Hematopoietic multipotent progenitor cell treated with erythropoietin and hydrocortisone succinate and interleukin-3 and kit ligand, for 17 days (in vitro differentiated cells): ENCODE measurements around the gene STXBP3.
"Not testable (repeated sequence)": the region's sequence is repeated elsewhere in the genome, so short reads cannot be mapped to it uniquely, and the experiment has no call there.

Experiments used
- DNase-seq: peaks from one replicate; pipeline ENCODE4 v3.0.0-alpha.2; 2015; ENCODE audit warnings: low spot score

STXBP3 gene

GRCh38 chr1:108746382-108747170, at the start of gene STXBP3:
Gene STXBP3, plus strand, starts transcription at chr1:108746674. Its CDS starts 64 bp downstream, at chr1:108746738.
- peak; percentile 99 for DNase-seq

- no peak for DNase-seq
Measured at GRCh38 chr1:108699375-108700332, 46.8 kb upstream of the STXBP3 start.

GRCh38 chr1:108701176-108701849, 45.2 kb upstream of the STXBP3 start:
- DNase-seq, result no peak

GRCh38 chr1:108702109-108702508, 44.4 kb upstream of the STXBP3 start:
- not testable (repeated sequence) for DNase-seq

GRCh38 chr1:108703939-108704338, 42.5 kb upstream of the STXBP3 start:
- no peak for DNase-seq

GRCh38 chr1:108704496-108704895, 42.0 kb upstream of the STXBP3 start:
- no peak for DNase-seq

- no peak for DNase-seq
Measured at GRCh38 chr1:108706643-108707042, 39.8 kb upstream of the STXBP3 start.

- peak; percentile 66 for DNase-seq
Measured at GRCh38 chr1:108708691-108709660, 37.5 kb upstream of the STXBP3 start.

- no peak for DNase-seq
Measured at GRCh38 chr1:108712606-108713150, 33.8 kb upstream of the STXBP3 start, which contains the start of gene FNDC7. Gene FNDC7, plus strand, starts transcription at chr1:108712908. Its CDS starts 26 bp downstream, at chr1:108712934.

GRCh38 chr1:108715932-108716331, 30.5 kb upstream of the STXBP3 start:
- no peak for DNase-seq

- no peak for DNase-seq
Measured at GRCh38 chr1:108716437-108717230, 29.8 kb upstream of the STXBP3 start.

GRCh38 chr1:108717774-108718316, 28.6 kb upstream of the STXBP3 start:
- no peak for DNase-seq

- DNase-seq, result no peak
Measured at GRCh38 chr1:108718927-108719655, 27.4 kb upstream of the STXBP3 start.

- no peak for DNase-seq
Measured at GRCh38 chr1:108719656-108720435, 26.6 kb upstream of the STXBP3 start.

GRCh38 chr1:108722292-108722691, 24.2 kb upstream of the STXBP3 start:
- no peak for DNase-seq

- no peak for DNase-seq
Measured at GRCh38 chr1:108725906-108726305, 20.6 kb upstream of the STXBP3 start.

- no peak for DNase-seq
Measured at GRCh38 chr1:108728327-108728923, 18.0 kb upstream of the STXBP3 start.

- DNase-seq, result no peak
Measured at GRCh38 chr1:108729481-108729880, 17.0 kb upstream of the STXBP3 start.
